K562 (cell line): Measurements from ENCODE around the gene SEMA3F. TPM values are rescaled to one million over a fixed set of nuclear protein-coding genes. Genes with fewer than 3 reads are reported as not detected.

Experiments used
- ATAC-seq: fragments of 200-7000 bp; cut with Tn5 transposase; 3 replicates; pipeline ENCODE4 v1.9.1; 2020; ENCODE audit warnings: moderate library complexity
- BruUV-seq: library from RNA; stranded (reverse); fragments of 400-500 nt; replicated peaks from 2 replicates; lab custom pipeline; 2021; lab: Mats Ljungman, UMichigan
- CTCF ChIA-PET: fragments of 300-600 bp; formaldehyde crosslinking; extraction: SDS; loops from one replicate; lab custom pipeline; 2021; ENCODE audit warnings: low intra/inter-chr PET ratio; lab: Yijun Ruan, JAX
- POLR2A ChIA-PET: fragments of 300-600, 350-650 bp; sonication (Branson Sonifier 250); formaldehyde crosslinking; extraction: SDS; loops from one replicate; lab custom pipeline; 2021; ENCODE audit warnings: antibody characterized with exemption, inconsistent platforms; lab: Yijun Ruan, JAX
- DNase-seq, 4 experiments: peaks; one replicate each; pipeline versions ENCODE4 v3.0.0 to v3.0.0-alpha.2; 2011 to 2018; ENCODE audit warnings: low spot score in 3 of 4, mixed read lengths in 3 of 4; ENCODE audit errors: extremely low read depth in 1 of 4
- FAIRE-seq: peaks from 2 replicates; lab custom pipeline; 2011; peaks lifted over from hg19 to GRCh38; lab: Jason Lieb, UNC
- H2AFZ ChIP-seq: 2 replicates; pipeline ENCODE4 v1.6.0; 2011; ENCODE audit warnings: low read depth, low read length, control low read depth, inconsistent platforms
- H3K27ac ChIP-seq: fragments of 200-600 bp; 3 replicates; pipeline ENCODE4 v1.8.0; 2011; ENCODE audit warnings: low read depth, mild to moderate bottlenecking, control low read depth, inconsistent platforms, low read length, moderate library complexity, mixed read lengths; ENCODE audit errors: extremely low read depth
- H3K27me3 ChIP-seq, 2 experiments: fragments of 300-600 bp in 1 of 2; 2 replicates in 1 of 2; 3 replicates in 1 of 2; pipeline versions ENCODE4 v1.6.0 to v1.8.0; 2011; ENCODE audit warnings: inconsistent platforms in 2 of 2, low read length in 2 of 2, mild to moderate bottlenecking in 1 of 2, mixed read lengths in 1 of 2, moderate library complexity in 1 of 2; ENCODE audit not compliant: control insufficient read depth in 2 of 2, insufficient read depth in 2 of 2
- H3K36me3 ChIP-seq: fragments of 300-600 bp; 3 replicates; pipeline ENCODE4 v1.8.0; 2011; ENCODE audit warnings: mild to moderate bottlenecking, low read length, inconsistent platforms; ENCODE audit not compliant: control insufficient read depth, insufficient read depth
- H3K4me1 ChIP-seq, 2 experiments: fragments of 200-600 bp in 1 of 2; replicated peaks in 1 of 2; 2 replicates in 1 of 2; 3 replicates in 1 of 2; pipeline versions ENCODE4 v1.5.1 to v1.8.0; 2011; ENCODE audit warnings: inconsistent platforms in 2 of 2, low read length in 2 of 2, mild to moderate bottlenecking in 1 of 2, mixed read lengths in 1 of 2, moderate library complexity in 1 of 2; ENCODE audit not compliant: control insufficient read depth in 2 of 2, insufficient read depth in 2 of 2
- H3K4me2 ChIP-seq: 2 replicates; pipeline ENCODE4 v1.6.1; 2011; ENCODE audit warnings: low read length, control low read depth, inconsistent platforms, mixed read lengths; ENCODE audit not compliant: insufficient read depth
- H3K4me3 ChIP-seq: fragments of 200-600 bp; sonication (generic), shearing (Covaris generic); 2 replicates; pipeline ENCODE4 v1.5.1; 2016; ENCODE audit warnings: control low read depth, inconsistent platforms
- H3K79me2 ChIP-seq: fragments of 200-600 bp; 3 replicates; pipeline ENCODE4 v1.8.0; 2011; ENCODE audit warnings: low read length, inconsistent platforms; ENCODE audit not compliant: control insufficient read depth, insufficient read depth
- H3K9ac ChIP-seq, 2 experiments: 2 replicates each; pipeline versions ENCODE4 v1.6.0 to v1.6.1; 2011; ENCODE audit warnings: low read depth in 2 of 2, low read length in 2 of 2, control low read depth in 1 of 2, inconsistent platforms in 1 of 2, mild to moderate bottlenecking in 1 of 2, mixed read lengths in 1 of 2; ENCODE audit not compliant: insufficient read depth in 1 of 2
- H3K9me1 ChIP-seq: one replicate; pipeline ENCODE4 v1.6.0; 2011; ENCODE audit warnings: inconsistent platforms, mild to moderate bottlenecking, low read length, moderate library complexity; ENCODE audit not compliant: control insufficient read depth, insufficient read depth
- H3K9me3 ChIP-seq: replicated peaks from 2 replicates; pipeline ENCODE4 v1.5.1; 2011; ENCODE audit warnings: low read depth, low read length, inconsistent platforms; ENCODE audit not compliant: control insufficient read depth, insufficient read depth
- H4K20me1 ChIP-seq: replicated peaks from 2 replicates; pipeline ENCODE4 v1.6.1; 2011; ENCODE audit warnings: low read length, inconsistent platforms, mixed read lengths; ENCODE audit not compliant: control insufficient read depth, insufficient read depth
- CHD2 ChIP-seq: IDR thresholded peaks from 2 replicates; pipeline ENCODE4 v1.6.1; 2011; ENCODE audit warnings: low read depth, low read length
- MTA1 ChIP-seq: fragments of 450-650 bp; IDR thresholded peaks from 2 replicates; pipeline ENCODE4 v1.6.1; 2017; ENCODE audit warnings: borderline replicate concordance
- SMARCA5 ChIP-seq: fragments of 450-650 bp; IDR thresholded peaks from 2 replicates; pipeline ENCODE4 v1.6.1; 2016
- TSC22D4 ChIP-seq: fragments of 450-650 bp; IDR thresholded peaks from 2 replicates; pipeline ENCODE4 v1.6.1; 2016; ENCODE audit warnings: missing genetic modification characterization, missing biosample characterization, control low read depth
- WGBS: fragments of 100-300 bp; shearing (Covaris generic); methylation state at CpG from one replicate; pipeline ENCODE4 v1.1.6; 2016; ENCODE audit warnings: low coverage, mixed read lengths; ENCODE audit not compliant: insufficient coverage; ENCODE audit errors: missing lambda C conversion rate; 5-methylcytosine and 5-hydroxymethylcytosine counted together
- in situ Hi-C: fragments of 300-500 bp; cut with MboI; formaldehyde crosslinking; loops from 4 replicates; pipeline ENCODE4 v1.15.0; 2018; ENCODE audit warnings: inconsistent platforms, mixed read lengths
- intact Hi-C: fragments of 100-400 bp; cut with micrococcal nuclease; formaldehyde crosslinking; loops from 2 replicates; pipeline ENCODE4 v1.14.2; 2022
- polyA plus RNA-seq, 8 experiments: library from polyadenylated mRNA; depleted of rRNA in 4 of 8; stranded (reverse) in 5 of 8; unstranded in 3 of 8; fragments of >200 nt; fragmentation: Nextera tagmentation in 2 of 8; fragmentation: Illumina TruSeq in 1 of 8; extraction: Ambion mirVana in 2 of 8; extraction: Trizol in 1 of 8; gene quantifications; 2 replicates each; pipeline versions ENCODE4 v1.2.1 to v1.2.3, GENCODE V29; 2011 to 2014; ENCODE audit warnings: inconsistent platforms in 1 of 8, missing spikeins in 1 of 8
- total RNA-seq, 7 experiments: library from RNA; depleted of rRNA in 6 of 7; stranded (reverse); fragments of >200 nt in 6 of 7; fragmentation: Illumina TruSeq in 2 of 7; extraction: Trizol in 2 of 7; gene quantifications; 2 replicates each; pipeline versions ENCODE4 v1.2.1 to v1.2.3, GENCODE V29; 2011 to 2021; ENCODE audit warnings: low replicate concordance in 1 of 7
- TF ChIP-seq, protein P1 (sequence below), 3 experiments: IDR thresholded peaks in 2 of 3; conservative IDR thresholded peaks in 1 of 3; 2 replicates each; pipeline ENCODE4 v1.5.1; 2011 to 2012; ENCODE audit warnings: low read length in 3 of 3, mild to moderate bottlenecking in 3 of 3, control low read depth in 2 of 3, improper control_type of control experiment in 1 of 3, inconsistent platforms in 1 of 3, low read depth in 1 of 3, mixed read lengths in 1 of 3, moderate library complexity in 1 of 3; ENCODE audit not compliant: insufficient read depth in 2 of 3
- TF ChIP-seq, protein P2 (sequence below): fragments of 250-450 bp; sonication (Bioruptor Pico); IDR thresholded peaks from 2 replicates; pipeline ENCODE4 v1.8.0; 2021; ENCODE audit warnings: mild to moderate bottlenecking, moderate library complexity

The SEMA3F gene
- total and polyA plus RNA-seq, 9 of the 15 experiments (the other 6 are each of a cell fraction or from before 2014, with no cell fraction given): 0.58 to 3.0 (median 2.0) TPM; not detected in 2

GRCh38 chr3:50212502-50212901, 57.4 kb downstream of the SEMA3F start:
- no TSS peak for BruUV-seq
- FAIRE-seq (no peak), ATAC-seq (peak; percentile 87), DNase-seq (no peak)
- no peak overlapping the region for H2AFZ ChIP-seq
- TF ChIP-seq, protein P1, sequence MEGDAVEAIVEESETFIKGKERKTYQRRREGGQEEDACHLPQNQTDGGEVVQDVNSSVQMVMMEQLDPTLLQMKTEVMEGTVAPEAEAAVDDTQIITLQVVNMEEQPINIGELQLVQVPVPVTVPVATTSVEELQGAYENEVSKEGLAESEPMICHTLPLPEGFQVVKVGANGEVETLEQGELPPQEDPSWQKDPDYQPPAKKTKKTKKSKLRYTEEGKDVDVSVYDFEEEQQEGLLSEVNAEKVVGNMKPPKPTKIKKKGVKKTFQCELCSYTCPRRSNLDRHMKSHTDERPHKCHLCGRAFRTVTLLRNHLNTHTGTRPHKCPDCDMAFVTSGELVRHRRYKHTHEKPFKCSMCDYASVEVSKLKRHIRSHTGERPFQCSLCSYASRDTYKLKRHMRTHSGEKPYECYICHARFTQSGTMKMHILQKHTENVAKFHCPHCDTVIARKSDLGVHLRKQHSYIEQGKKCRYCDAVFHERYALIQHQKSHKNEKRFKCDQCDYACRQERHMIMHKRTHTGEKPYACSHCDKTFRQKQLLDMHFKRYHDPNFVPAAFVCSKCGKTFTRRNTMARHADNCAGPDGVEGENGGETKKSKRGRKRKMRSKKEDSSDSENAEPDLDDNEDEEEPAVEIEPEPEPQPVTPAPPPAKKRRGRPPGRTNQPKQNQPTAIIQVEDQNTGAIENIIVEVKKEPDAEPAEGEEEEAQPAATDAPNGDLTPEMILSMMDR (IDR thresholded peaks at IDR 0.05 in 2 of 3, conservative IDR thresholded peaks at IDR 0.05 in 1 of 3; ENCODE audit: insufficient read depth in 2 of 3, low read depth in 1 of 3, low read length in 3 of 3): peak; percentile 5 to 19 (median 13); a peak in 1 of 6 replicates
- TF ChIP-seq CHD2: no peak
- no peak for TF ChIP-seq TSC22D4 (tag)
- TF ChIP-seq, protein P2, sequence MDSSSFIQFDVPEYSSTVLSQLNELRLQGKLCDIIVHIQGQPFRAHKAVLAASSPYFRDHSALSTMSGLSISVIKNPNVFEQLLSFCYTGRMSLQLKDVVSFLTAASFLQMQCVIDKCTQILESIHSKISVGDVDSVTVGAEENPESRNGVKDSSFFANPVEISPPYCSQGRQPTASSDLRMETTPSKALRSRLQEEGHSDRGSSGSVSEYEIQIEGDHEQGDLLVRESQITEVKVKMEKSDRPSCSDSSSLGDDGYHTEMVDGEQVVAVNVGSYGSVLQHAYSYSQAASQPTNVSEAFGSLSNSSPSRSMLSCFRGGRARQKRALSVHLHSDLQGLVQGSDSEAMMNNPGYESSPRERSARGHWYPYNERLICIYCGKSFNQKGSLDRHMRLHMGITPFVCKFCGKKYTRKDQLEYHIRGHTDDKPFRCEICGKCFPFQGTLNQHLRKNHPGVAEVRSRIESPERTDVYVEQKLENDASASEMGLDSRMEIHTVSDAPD (CRISPR knock-in tag): no peak
- TF ChIP-seq SMARCA5: no peak
- no peak for TF ChIP-seq MTA1
- in situ Hi-C loops: no loop called here
- H3K4me3 ChIP-seq: no peak overlapping the region
- H3K4me2 ChIP-seq: no peak overlapping the region
- CTCF ChIA-PET: no interaction called here
- POLR2A ChIA-PET: interaction anchor here (0.5 to 1.7 kb wide), 3 partner anchors 10 to 116 kb away, joined by 3 to 6 read pairs (median 3); no protein-coding TSS in a partner anchor
- peaks cover 0 to 21% of the 10 kb centered on the region in 2 experiments; a peak in 3 of 5 replicates for H3K27me3 ChIP-seq
- H3K27ac ChIP-seq: no peak overlapping the region
- no peaks in the 10 kb centered on the region for H4K20me1 ChIP-seq
- intact Hi-C loops: no loop called here
- no peaks in the 10 kb centered on the region for H3K79me2 ChIP-seq
- H3K4me1 ChIP-seq: no peaks in the 10 kb centered on the region; a peak in 2 of 5 replicates
- no peaks in the 10 kb centered on the region for H3K36me3 ChIP-seq
- no peak overlapping the region for H3K9ac ChIP-seq
- H3K9me1 ChIP-seq: no peaks in the 10 kb centered on the region
- 6% methylated on average over 2 of the region's 4 CpGs for WGBS
- no peaks in the 10 kb centered on the region for H3K9me3 ChIP-seq
